HG03469 (cell line): ENCODE results near the gene TMSB4X.
"Not testable (repeated sequence)": the region's sequence is repeated elsewhere in the genome, so short reads cannot be mapped to it uniquely, and the experiment has no call there.

ENCODE experiments used
- ATAC-seq: cut with Tn5 transposase; IDR thresholded peaks from one replicate; pipeline ENCODE4 v1.9.1; 2021; ENCODE audit warnings: mild to moderate bottlenecking, moderate library complexity, moderate number of reproducible peaks; ENCODE audit not compliant: unreplicated experiment

TMSB4X gene

GRCh38 chrX:13016731-13017130 is 41.8 kb downstream of the TMSB4X start:
- ATAC-seq: not testable (repeated sequence)

GRCh38 chrX:13022926-13023325 is 48.0 kb downstream of the TMSB4X start:
- ATAC-seq: no peak

GRCh38 chrX:13023567-13023966 is 48.7 kb downstream of the TMSB4X start:
- no peak for ATAC-seq

- no peak for ATAC-seq
These were observed 49.1 kb downstream of the TMSB4X start for GRCh38 chrX:13023979-13024378.

- ATAC-seq: no peak
These were observed 50.1 kb downstream of the TMSB4X start for GRCh38 chrX:13024986-13025385.
